SK-N-SH treated with all-trans-retinoic acid at 6 μM for 48 hours (cell line): Measurements from ENCODE around the gene TGFBRAP1.

Source experiments
- ATAC-seq: fragments of 200-7000 bp; cut with Tn5 transposase; 3 replicates; pipeline ENCODE4 v1.9.1; 2020; ENCODE audit warnings: mild to moderate bottlenecking, moderate library complexity
- ARNTL ChIP-seq: fragments of 450-650 bp; formaldehyde crosslinking; IDR thresholded peaks from 2 replicates; pipeline ENCODE4 v1.5.0; 2020; ENCODE audit warnings: low read depth, mild to moderate bottlenecking, moderate library complexity, borderline replicate concordance
- BACH2 ChIP-seq: fragments of 250-450 bp; sonication (Bioruptor Pico); IDR thresholded peaks from 2 replicates; pipeline ENCODE4 v1.9.0; 2021; ENCODE audit warnings: mild to moderate bottlenecking, borderline replicate concordance
- CREB5 ChIP-seq: fragments of 250-450 bp; sonication (Bioruptor Pico); IDR thresholded peaks from 2 replicates; pipeline ENCODE4 v1.5.1; 2020; ENCODE audit warnings: low read depth, mild to moderate bottlenecking, moderate library complexity
- CSDC2 ChIP-seq: fragments of 250-450 bp; sonication (Bioruptor Pico); IDR thresholded peaks from 2 replicates; pipeline ENCODE4 v1.5.0; 2020; ENCODE audit warnings: mild to moderate bottlenecking, moderate library complexity
- ESRRG ChIP-seq: fragments of 250-450 bp; sonication (Bioruptor Pico); IDR thresholded peaks from 2 replicates; pipeline ENCODE4 v1.6.1; 2021; ENCODE audit warnings: mild to moderate bottlenecking
- GLIS3 ChIP-seq: fragments of 250-450 bp; sonication (Bioruptor Pico); IDR thresholded peaks from 2 replicates; pipeline ENCODE4 v1.5.0; 2020; ENCODE audit warnings: mild to moderate bottlenecking, moderate library complexity
- ISL1 ChIP-seq: fragments of 250-450 bp; sonication (Bioruptor Pico); IDR thresholded peaks from 2 replicates; pipeline ENCODE4 v2.1.2; 2022; ENCODE audit warnings: mild to moderate bottlenecking, moderate library complexity
- OSR1 ChIP-seq: fragments of 250-450 bp; sonication (Bioruptor Pico); IDR thresholded peaks from 2 replicates; pipeline ENCODE4 v1.8.0; 2022; ENCODE audit warnings: moderate library complexity, mild to moderate bottlenecking, inconsistent platforms
- RARB ChIP-seq: fragments of 250-450 bp; sonication (Bioruptor Pico); IDR thresholded peaks from 2 replicates; pipeline ENCODE4 v1.8.0; 2021; ENCODE audit warnings: mild to moderate bottlenecking, moderate library complexity
- SNAI2 ChIP-seq: fragments of 250-450 bp; sonication (Bioruptor Pico); IDR thresholded peaks from 2 replicates; pipeline ENCODE4 v1.5.0; 2020; ENCODE audit warnings: mild to moderate bottlenecking, moderate library complexity
- TCF4 ChIP-seq: fragments of 250-450 bp; sonication (Bioruptor Pico); IDR thresholded peaks from 2 replicates; pipeline ENCODE4 v1.8.0; 2021; ENCODE audit warnings: mild to moderate bottlenecking, moderate library complexity, borderline replicate concordance
- TOX ChIP-seq: fragments of 250-450 bp; sonication (Bioruptor Pico); IDR thresholded peaks from 2 replicates; pipeline ENCODE4 v1.8.0; 2021; ENCODE audit warnings: mild to moderate bottlenecking, moderate library complexity, borderline replicate concordance
- TSHZ2 ChIP-seq: fragments of 250-450 bp; sonication (Bioruptor Pico); IDR thresholded peaks from 2 replicates; pipeline ENCODE4 v1.5.0; 2020; ENCODE audit warnings: mild to moderate bottlenecking, moderate library complexity
- ZC3H10 ChIP-seq: fragments of 250-450 bp; sonication (Bioruptor Pico); IDR thresholded peaks from 2 replicates; pipeline ENCODE4 v1.5.1; 2021; ENCODE audit warnings: mild to moderate bottlenecking, moderate library complexity
- ZFP3 ChIP-seq: fragments of 250-450 bp; sonication (Bioruptor Pico); IDR thresholded peaks from 2 replicates; pipeline ENCODE4 v1.5.0; 2020; ENCODE audit warnings: mild to moderate bottlenecking, moderate library complexity
- ZFP30 ChIP-seq: fragments of 450-650 bp; formaldehyde crosslinking; IDR thresholded peaks from 2 replicates; pipeline ENCODE4 v1.5.0; 2022; ENCODE audit warnings: mild to moderate bottlenecking, moderate library complexity
- ZNF565 ChIP-seq: fragments of 450-650 bp; formaldehyde crosslinking; conservative IDR thresholded peaks from 2 replicates; pipeline ENCODE4 v1.5.0; 2020; ENCODE audit warnings: low read depth, mild to moderate bottlenecking, moderate library complexity
- ZNF70 ChIP-seq: fragments of 450-650 bp; formaldehyde crosslinking; IDR thresholded peaks from 2 replicates; pipeline ENCODE4 v1.5.0; 2020; ENCODE audit warnings: mild to moderate bottlenecking, moderate library complexity
- ZNF8 ChIP-seq: fragments of 450-650 bp; formaldehyde crosslinking; IDR thresholded peaks from 2 replicates; pipeline ENCODE4 v1.5.0; 2020; ENCODE audit warnings: mild to moderate bottlenecking, moderate library complexity
- TF ChIP-seq, protein P1 (sequence below): fragments of 250-450 bp; sonication (Bioruptor Pico); IDR thresholded peaks from 2 replicates; pipeline ENCODE4 v1.5.1; 2021; ENCODE audit warnings: mild to moderate bottlenecking, moderate library complexity
- TF ChIP-seq, protein P2 (sequence below): fragments of 250-450 bp; sonication (Bioruptor Pico); IDR thresholded peaks from 2 replicates; pipeline ENCODE4 v1.8.0; 2021; ENCODE audit warnings: low read depth, mild to moderate bottlenecking, moderate library complexity, borderline replicate concordance

Gene TGFBRAP1

DNA sequence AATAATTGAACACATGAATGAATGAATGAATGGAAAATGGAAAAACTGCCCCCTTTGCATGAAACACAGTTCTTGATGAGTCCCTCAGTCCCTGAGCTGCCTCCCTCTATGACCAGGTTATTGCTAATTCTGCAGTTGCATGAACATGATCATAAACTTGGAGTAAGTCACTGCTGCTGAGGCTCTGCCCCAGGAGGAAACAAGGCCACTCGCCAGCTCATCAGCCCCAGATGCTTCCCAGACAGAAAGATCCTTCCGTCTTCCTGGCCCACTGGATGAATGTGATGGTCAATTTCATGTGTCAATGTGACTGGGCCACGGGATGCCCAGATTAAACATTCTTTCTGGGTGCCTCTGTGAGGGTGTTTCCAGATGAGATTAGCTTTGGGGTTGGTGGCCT is 71.6 kb downstream of the TGFBRAP1 start:
- ATAC-seq, result no peak
- TF ChIP-seq ZC3H10 (no peak), CSDC2 (CRISPR knock-in tag) (no peak), BACH2 (CRISPR knock-in tag) (no peak), TOX (CRISPR knock-in tag) (no peak), GLIS3 (no peak), SNAI2 (CRISPR knock-in tag) (no peak), ESRRG (CRISPR knock-in tag) (no peak), ARNTL (CRISPR knock-in tag) (no peak), ZFP30 (no peak), TSHZ2 (no peak), TCF4 (CRISPR knock-in tag) (no peak), ISL1 (no peak), ZNF8 (no peak), CREB5 (CRISPR knock-in tag) (no peak), ZNF565 (no peak)
- TF ChIP-seq, protein P1, sequence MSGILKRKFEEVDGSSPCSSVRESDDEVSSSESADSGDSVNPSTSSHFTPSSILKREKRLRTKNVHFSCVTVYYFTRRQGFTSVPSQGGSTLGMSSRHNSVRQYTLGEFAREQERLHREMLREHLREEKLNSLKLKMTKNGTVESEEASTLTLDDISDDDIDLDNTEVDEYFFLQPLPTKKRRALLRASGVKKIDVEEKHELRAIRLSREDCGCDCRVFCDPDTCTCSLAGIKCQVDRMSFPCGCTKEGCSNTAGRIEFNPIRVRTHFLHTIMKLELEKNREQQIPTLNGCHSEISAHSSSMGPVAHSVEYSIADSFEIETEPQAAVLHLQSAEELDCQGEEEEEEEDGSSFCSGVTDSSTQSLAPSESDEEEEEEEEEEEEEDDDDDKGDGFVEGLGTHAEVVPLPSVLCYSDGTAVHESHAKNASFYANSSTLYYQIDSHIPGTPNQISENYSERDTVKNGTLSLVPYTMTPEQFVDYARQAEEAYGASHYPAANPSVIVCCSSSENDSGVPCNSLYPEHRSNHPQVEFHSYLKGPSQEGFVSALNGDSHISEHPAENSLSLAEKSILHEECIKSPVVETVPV (CRISPR knock-in tag), result no peak

DNA sequence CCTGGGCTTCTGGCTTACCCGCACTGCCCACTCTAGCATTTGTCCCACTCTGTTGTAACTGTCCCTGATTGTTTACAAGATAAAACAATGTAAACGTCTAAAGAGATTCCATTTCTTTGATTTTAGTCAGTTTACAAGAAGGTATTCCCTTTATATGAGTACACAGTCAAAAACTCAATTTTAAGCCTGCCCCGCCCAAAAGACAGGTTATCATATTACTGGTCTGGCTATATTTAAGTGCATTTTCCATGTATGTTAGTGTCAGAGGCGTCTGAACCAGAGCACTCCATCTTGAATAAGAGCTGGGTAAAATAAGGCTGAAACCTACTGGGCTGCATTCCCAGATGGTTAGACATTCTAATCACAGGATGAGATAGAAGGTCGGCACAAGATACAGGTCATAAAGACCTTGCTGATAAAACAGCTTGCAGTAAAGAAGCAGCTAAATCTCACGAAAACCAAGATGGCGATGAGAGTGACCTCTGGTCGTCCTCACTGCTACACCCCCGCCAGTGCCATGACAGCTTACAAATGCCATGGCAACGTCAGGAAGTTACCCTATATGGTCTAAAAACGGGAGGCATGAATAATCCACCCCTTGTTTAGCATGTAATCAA is 73.0 kb downstream of the TGFBRAP1 start:
- no peak for TF ChIP-seq CSDC2 (CRISPR knock-in tag)
- TF ChIP-seq BACH2 (CRISPR knock-in tag), result no peak
- TF ChIP-seq CREB5 (CRISPR knock-in tag), result no peak
- no peak for TF ChIP-seq ISL1
- TF ChIP-seq TOX (CRISPR knock-in tag), result no peak
- no peak for TF ChIP-seq ZNF8
- no peak for TF ChIP-seq RARB
- no peak for TF ChIP-seq ZFP30
- TF ChIP-seq, protein P2, sequence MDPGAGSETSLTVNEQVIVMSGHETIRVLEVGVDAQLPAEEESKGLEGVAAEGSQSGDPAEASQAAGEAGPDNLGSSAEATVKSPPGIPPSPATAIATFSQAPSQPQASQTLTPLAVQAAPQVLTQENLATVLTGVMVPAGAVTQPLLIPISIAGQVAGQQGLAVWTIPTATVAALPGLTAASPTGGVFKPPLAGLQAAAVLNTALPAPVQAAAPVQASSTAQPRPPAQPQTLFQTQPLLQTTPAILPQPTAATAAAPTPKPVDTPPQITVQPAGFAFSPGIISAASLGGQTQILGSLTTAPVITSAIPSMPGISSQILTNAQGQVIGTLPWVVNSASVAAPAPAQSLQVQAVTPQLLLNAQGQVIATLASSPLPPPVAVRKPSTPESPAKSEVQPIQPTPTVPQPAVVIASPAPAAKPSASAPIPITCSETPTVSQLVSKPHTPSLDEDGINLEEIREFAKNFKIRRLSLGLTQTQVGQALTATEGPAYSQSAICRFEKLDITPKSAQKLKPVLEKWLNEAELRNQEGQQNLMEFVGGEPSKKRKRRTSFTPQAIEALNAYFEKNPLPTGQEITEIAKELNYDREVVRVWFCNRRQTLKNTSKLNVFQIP (CRISPR knock-in tag), result no peak
- no peak for TF ChIP-seq ARNTL (CRISPR knock-in tag)
- TF ChIP-seq OSR1 (CRISPR knock-in tag), result no peak
- TF ChIP-seq TCF4 (CRISPR knock-in tag), result no peak
- TF ChIP-seq ESRRG (CRISPR knock-in tag), result no peak
- no peak for TF ChIP-seq SNAI2 (CRISPR knock-in tag)
- TF ChIP-seq ZNF70 (CRISPR knock-in tag), result no peak
- no peak for TF ChIP-seq ZNF565

DNA sequence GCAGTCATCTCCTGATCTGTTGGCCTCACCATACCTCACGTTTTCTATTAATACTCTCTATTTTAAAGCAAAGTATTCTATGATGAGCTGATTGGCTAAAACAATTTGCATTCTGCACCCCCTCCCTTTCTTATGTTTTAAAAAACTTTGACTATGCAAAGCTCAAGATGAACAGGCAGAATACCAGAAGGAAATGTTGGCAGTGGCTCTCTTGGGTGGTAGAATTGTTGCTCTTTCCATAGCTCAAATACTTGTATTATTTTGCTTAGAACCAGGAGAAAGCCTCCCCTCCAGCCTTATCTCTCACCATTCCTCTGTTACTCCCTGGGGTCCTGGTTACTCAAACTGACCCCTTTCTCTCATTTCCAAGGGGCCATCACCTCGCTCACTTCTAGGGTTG is 73.6 kb downstream of the TGFBRAP1 start:
- no peak for ATAC-seq
- TF ChIP-seq OSR1 (CRISPR knock-in tag), result no peak
- no peak for TF ChIP-seq SNAI2 (CRISPR knock-in tag)
- no peak for TF ChIP-seq ZFP3 (CRISPR knock-in tag)
- TF ChIP-seq, protein P2 (CRISPR knock-in tag), result no peak
- no peak for TF ChIP-seq ZC3H10
- TF ChIP-seq GLIS3, result no peak
- no peak for TF ChIP-seq ARNTL (CRISPR knock-in tag)
- no peak for TF ChIP-seq TOX (CRISPR knock-in tag)
- TF ChIP-seq TSHZ2, result no peak
- TF ChIP-seq CREB5 (CRISPR knock-in tag), result no peak

More for the DNA sequence above, 73.0 kb downstream of the TGFBRAP1 start:
- ATAC-seq, result no peak
